Posterior cingulate gyrus (tissue), 11 donors: ENCODE data around the gene CCDC85C.

Experiments
- DNase-seq, 10 donors: peaks; one replicate each; pipeline versions ENCODE4 v3.0.0 to v3.0.0-alpha.2; 2020 to 2021; ENCODE audit warnings: mixed read lengths in 3 of 10
- intact Hi-C: fragments of 100-400 bp; cut with DNase I; formaldehyde crosslinking; loops from one replicate; pipeline ENCODE4 v1.15.1; 2023

Gene CCDC85C

GRCh38 chr14:99518441-99519346 lies 85.3 kb downstream of the CCDC85C start:
- intact Hi-C loops: loop anchor here (1.0 to 10.0 kb wide), 2 partner anchors 111 to 356 kb away; no protein-coding TSS in a partner anchor
- peak; percentile 49 to 96 (median 78) for DNase-seq

GRCh38 chr14:99517643-99518381 lies 86.2 kb downstream of the CCDC85C start:
- intact Hi-C loops: loop anchor here (1.0 to 10.0 kb wide), 2 partner anchors 111 to 357 kb away; no protein-coding TSS in a partner anchor
- DNase-seq: peak in 6 of 10 donors; percentile 4 to 79 (median 28)

GRCh38 chr14:99516871-99517642 lies 87.0 kb downstream of the CCDC85C start:
- intact Hi-C loops: loop anchor here (10.0 kb wide), 1 partner anchor 358 kb away; no protein-coding TSS in a partner anchor
- DNase-seq: peak in 5 of 10 donors; percentile 5 to 83 (median 56)

GRCh38 chr14:99516156-99516870 lies 87.7 kb downstream of the CCDC85C start:
- peak in 7 of 10 donors; percentile 5 to 76 (median 16) for DNase-seq
- intact Hi-C loops: loop anchor here (10.0 kb wide), 1 partner anchor 358 kb away; no protein-coding TSS in a partner anchor

- peak in 5 of 10 donors; percentile 2 to 78 (median 50) for DNase-seq
- intact Hi-C loops: loop anchor here (10.0 kb wide), 1 partner anchor 359 kb away; no protein-coding TSS in a partner anchor
These were observed 88.5 kb downstream of the CCDC85C start for GRCh38 chr14:99515301-99516155.

- peak in 4 of 10 donors; percentile 4 to 82 (median 70) for DNase-seq
- intact Hi-C loops: loop anchor here (10.0 kb wide), 1 partner anchor 360 kb away; no protein-coding TSS in a partner anchor
These were observed 89.3 kb downstream of the CCDC85C start for GRCh38 chr14:99514552-99515300.

GRCh38 chr14:99513946-99514551 lies 90.0 kb downstream of the CCDC85C start:
- peak in 4 of 10 donors; percentile 3 to 76 (median 53) for DNase-seq
- intact Hi-C loops: loop anchor here (10.0 kb wide), 1 partner anchor 361 kb away; no protein-coding TSS in a partner anchor

- intact Hi-C loops: loop anchor here (10.0 kb wide), 1 partner anchor 362 kb away; no protein-coding TSS in a partner anchor
- peak in 3 of 10 donors; percentile 4 to 79 (median 25) for DNase-seq
These were observed 90.8 kb downstream of the CCDC85C start for GRCh38 chr14:99513183-99513694.

- intact Hi-C loops: loop anchor here (10.0 kb wide), 1 partner anchor 362 kb away; no protein-coding TSS in a partner anchor
- DNase-seq: peak in 2 of 10 donors; percentile 5 to 71
These were observed 91.3 kb downstream of the CCDC85C start for GRCh38 chr14:99512571-99513182.

GRCh38 chr14:99512110-99512449 lies 91.9 kb downstream of the CCDC85C start:
- intact Hi-C loops: loop anchor here (10.0 kb wide), 1 partner anchor 363 kb away; no protein-coding TSS in a partner anchor
- DNase-seq: peak in 1 of 10 donors; percentile 6

- peak in 6 of 10 donors; percentile 26 to 88 (median 48) for DNase-seq
- intact Hi-C loops: loop anchor here (10.0 kb wide), 1 partner anchor 363 kb away; no protein-coding TSS in a partner anchor
These were observed 92.4 kb downstream of the CCDC85C start for GRCh38 chr14:99511421-99512109.

GRCh38 chr14:99510556-99511139 lies 93.4 kb downstream of the CCDC85C start:
- DNase-seq: peak in 2 of 10 donors; percentile 4 to 61
- intact Hi-C loops: loop anchor here (10.0 kb wide), 1 partner anchor 364 kb away; no protein-coding TSS in a partner anchor

GRCh38 chr14:99509871-99510555 lies 94.0 kb downstream of the CCDC85C start:
- DNase-seq: peak in 2 of 10 donors; percentile 4 to 64
- intact Hi-C loops: loop anchor here (10.0 kb wide), 1 partner anchor 365 kb away; no protein-coding TSS in a partner anchor

GRCh38 chr14:99508896-99509629 lies 94.9 kb downstream of the CCDC85C start:
- peak in 2 of 10 donors; percentile 59 to 72 for DNase-seq
- intact Hi-C loops: no loop called here
